AG04449 (cell line): Measurements from ENCODE around the gene TIRAP.

Source experiments
- CTCF ChIA-PET: fragments of 350-600 bp; formaldehyde crosslinking; extraction: SDS; loops from one replicate; lab custom pipeline; 2021; ENCODE audit warnings: antibody characterized with exemption; lab: Yijun Ruan, JAX
- POLR2A ChIA-PET: fragments of 400-600, 350-600 bp; formaldehyde crosslinking; extraction: SDS; loops from one replicate; lab custom pipeline; 2020; ENCODE audit warnings: antibody characterized with exemption, inconsistent platforms; lab: Yijun Ruan, JAX
- DNase-seq: peaks from one replicate; pipeline ENCODE4 v3.0.0-alpha.2; 2010; ENCODE audit warnings: low read depth, low spot score
- H3K4me3 ChIP-seq: 2 replicates; pipeline ENCODE4 v1.5.1; 2011; ENCODE audit warnings: low read depth, mild to moderate bottlenecking, control low read depth, low read length
- CTCF ChIP-seq: IDR thresholded peaks from one replicate; pipeline ENCODE4 v1.5.1; 2011; ENCODE audit warnings: mild to moderate bottlenecking, moderate library complexity, low read length, control low read depth, inconsistent platforms; ENCODE audit not compliant: insufficient read depth; ENCODE audit errors: missing control alignments

Gene TIRAP

GRCh38 chr11:126280595-126280994 is 2.3 kb upstream of the TIRAP start:
- TF ChIP-seq CTCF: no peak
- DNase-seq: no peak
- no peak overlapping the region for H3K4me3 ChIP-seq
- POLR2A ChIA-PET: no interaction called here
- CTCF ChIA-PET: interaction anchor here (1.0 kb wide), 1 partner anchor 11 kb away, joined by 3 read pairs; no protein-coding TSS in a partner anchor

- H3K4me3 ChIP-seq: no peak overlapping the region
- POLR2A ChIA-PET: interaction anchor here (1.4 kb wide), 1 partner anchor 12 kb away, joined by 5 read pairs; the partner anchor contains the start of genes FOXRED1 and SRPRA
- TF ChIP-seq CTCF: no peak
- no peak for DNase-seq
- CTCF ChIA-PET: interaction anchor here (1.0 kb wide), 1 partner anchor 12 kb away, joined by 3 read pairs; no protein-coding TSS in a partner anchor
Observed at GRCh38 chr11:126281245-126281644, 1.6 kb upstream of the TIRAP start.

- no peak for TF ChIP-seq CTCF
- POLR2A ChIA-PET: interaction anchor here (1.4 kb wide), 1 partner anchor 13 kb away, joined by 5 read pairs; the partner anchor contains the start of genes FOXRED1 and SRPRA
Observed at GRCh38 chr11:126281666-126282175, 1.2 kb upstream of the TIRAP start.

GRCh38 chr11:126282361-126282735 is 545 bp upstream of the TIRAP start:
- CTCF ChIA-PET: interaction anchor here (0.6 to 0.9 kb wide), 2 partner anchors 13 to 645 kb away, joined by 3 read pairs; partner anchors contain the start of gene FOXRED1
- DNase-seq: no peak
- no peak for TF ChIP-seq CTCF
- POLR2A ChIA-PET: interaction anchor here (1.4 kb wide), 1 partner anchor 14 kb away, joined by 5 read pairs; the partner anchor contains the start of genes FOXRED1 and SRPRA
- peak overlapping the region; percentile 69 for H3K4me3 ChIP-seq

More at GRCh38 chr11:126281666-126282175, 1.2 kb upstream of the TIRAP start:
- no peak overlapping the region for H3K4me3 ChIP-seq
- no peak for DNase-seq
- CTCF ChIA-PET: interaction anchor here (0.9 to 1.0 kb wide), 2 partner anchors 12 kb away, joined by 3 read pairs; partner anchors contain the start of gene FOXRED1

GRCh38 chr11:126284829-126285228 is 1.9 kb downstream of the TIRAP start:
- TF ChIP-seq CTCF: no peak
- no peak overlapping the region for H3K4me3 ChIP-seq
- CTCF ChIA-PET: interaction anchor here (1.6 to 1.7 kb wide), 2 partner anchors 10 to 26 kb away, joined by 4 to 6 read pairs; no protein-coding TSS in a partner anchor
- POLR2A ChIA-PET: no interaction called here
- peak; percentile 59 for DNase-seq

- DNase-seq: no peak
- no peak for TF ChIP-seq CTCF
- POLR2A ChIA-PET: no interaction called here
- CTCF ChIA-PET: interaction anchor here (2.0 kb wide), 1 partner anchor 12 kb away, joined by 4 read pairs; no protein-coding TSS in a partner anchor
- H3K4me3 ChIP-seq: no peak overlapping the region
Observed at GRCh38 chr11:126288237-126288636, 5.3 kb downstream of the TIRAP start.
